HepG2 (cell line): ENCODE results near the gene CENPB. TPM values are rescaled to one million over a fixed set of nuclear protein-coding genes. Genes with fewer than 3 reads are reported as not detected.
A peak's percentile ranks its signal among the peaks of the same experiment; 100 is the strongest.

Experiments used
- AGO2 ChIP-seq: fragments of 200-400 bp; formaldehyde crosslinking; optimal IDR thresholded peaks from 2 replicates; pipeline ENCODE3; 2017; ENCODE audit warnings: mild to moderate bottlenecking, low read depth, low read length, moderate library complexity
- DZIP1 ChIP-seq: sonication (generic); formaldehyde crosslinking; IDR thresholded peaks from 2 replicates; pipeline ENCODE4 v1.5.0; 2020; ENCODE audit warnings: mild to moderate bottlenecking, missing genetic modification reagents
- E2F2 ChIP-seq: sonication (generic); formaldehyde crosslinking; IDR thresholded peaks from 2 replicates; pipeline ENCODE4 v1.4.0; 2020; ENCODE audit warnings: missing genetic modification reagents, borderline replicate concordance
- HBP1 ChIP-seq: IDR thresholded peaks from 2 replicates; pipeline ENCODE4 v1.6.1; 2016; ENCODE audit warnings: low read depth, control low read depth
- JUND ChIP-seq: sonication (generic); formaldehyde crosslinking; IDR thresholded peaks from 2 replicates; pipeline ENCODE4 v1.8.0; 2022; ENCODE audit warnings: mild to moderate bottlenecking, missing genetic modification reagents
- MYPOP ChIP-seq: sonication (generic); formaldehyde crosslinking; IDR thresholded peaks from 2 replicates; pipeline ENCODE4 v1.8.1; 2023; ENCODE audit warnings: mild to moderate bottlenecking, moderate library complexity, missing genetic modification reagents
- ZBTB4 ChIP-seq: sonication (generic); formaldehyde crosslinking; IDR thresholded peaks from 2 replicates; pipeline ENCODE4 v1.4.0; 2020; ENCODE audit warnings: missing genetic modification reagents, mild to moderate bottlenecking, borderline replicate concordance
- ZFP41 ChIP-seq: sonication (generic); formaldehyde crosslinking; IDR thresholded peaks from 2 replicates; pipeline ENCODE4 v1.4.0; 2020; ENCODE audit warnings: mild to moderate bottlenecking, missing genetic modification reagents, borderline replicate concordance
- ZFY ChIP-seq: sonication (generic); formaldehyde crosslinking; IDR thresholded peaks from 2 replicates; pipeline ENCODE4 v1.4.0; 2020; ENCODE audit warnings: missing genetic modification reagents
- ZNF180 ChIP-seq: sonication (generic); formaldehyde crosslinking; IDR thresholded peaks from 2 replicates; pipeline ENCODE4 v1.4.0; 2020; ENCODE audit warnings: low read depth, missing genetic modification reagents, borderline replicate concordance
- ZNF367 ChIP-seq: sonication (generic); formaldehyde crosslinking; IDR thresholded peaks from 2 replicates; pipeline ENCODE4 v1.4.0; 2020; ENCODE audit warnings: missing genetic modification reagents, borderline replicate concordance
- ZNF513 ChIP-seq: sonication (generic); formaldehyde crosslinking; conservative IDR thresholded peaks from 2 replicates; pipeline ENCODE4 v1.5.0; 2020; ENCODE audit warnings: missing genetic modification reagents
- ZNF556 ChIP-seq: sonication (generic); formaldehyde crosslinking; IDR thresholded peaks from 2 replicates; pipeline ENCODE4 v1.4.0; 2020; ENCODE audit warnings: mild to moderate bottlenecking, missing genetic modification reagents, borderline replicate concordance
- ZNF710 ChIP-seq: sonication (generic); formaldehyde crosslinking; IDR thresholded peaks from 2 replicates; pipeline ENCODE4 v1.5.0; 2020; ENCODE audit warnings: mild to moderate bottlenecking, missing genetic modification reagents, borderline replicate concordance
- ZSCAN21 ChIP-seq: sonication (generic); formaldehyde crosslinking; IDR thresholded peaks from 2 replicates; pipeline ENCODE4 v1.8.0; 2022; ENCODE audit warnings: mild to moderate bottlenecking, missing genetic modification reagents, moderate library complexity, borderline replicate concordance
- polyA plus RNA-seq, 8 experiments: library from polyadenylated mRNA; depleted of rRNA in 3 of 8; stranded (reverse) in 7 of 8; unstranded in 1 of 8; fragments of >200 nt; fragmentation: Illumina TruSeq in 4 of 8; extraction: Trizol in 4 of 8; gene quantifications; 2 replicates each; pipeline versions ENCODE4 v1.2.1 to v1.2.3, GENCODE V29; 2011 to 2016; ENCODE audit warnings: low read depth in 4 of 8, missing spikeins in 1 of 8, mixed read lengths in 1 of 8; ENCODE audit not compliant: insufficient read depth in 1 of 8
- total RNA-seq, 5 experiments: library from RNA; depleted of rRNA; stranded (reverse); fragments of >200 nt; fragmentation: Illumina TruSeq; extraction: Trizol; gene quantifications; 2 replicates each; pipeline ENCODE4 v1.2.3, GENCODE V29; 2016; ENCODE audit warnings: low read depth in 1 of 5

CENPB gene
- total and polyA plus RNA-seq, 2 of the 13 experiments (the other 11 are each of a cell fraction or from before 2014, with no cell fraction given), result 10.4 to 54.5 TPM

GRCh38 chr20:3748073-3748472, 38.5 kb downstream of the CENPB start (continued):
- TF ChIP-seq ZNF513 (CRISPR knock-in tag) (no peak), JUND (CRISPR knock-in tag) (no peak), MYPOP (CRISPR knock-in tag) (no peak), DZIP1 (CRISPR knock-in tag) (no peak), ZSCAN21 (CRISPR knock-in tag) (no peak), AGO2 (peak; percentile 19), ZFY (CRISPR knock-in tag) (no peak), E2F2 (CRISPR knock-in tag) (no peak), ZNF180 (no peak), ZBTB4 (CRISPR knock-in tag) (no peak), HBP1 (no peak), ZNF367 (CRISPR knock-in tag) (no peak), ZNF710 (CRISPR knock-in tag) (no peak), ZFP41 (CRISPR knock-in tag) (no peak), ZNF556 (CRISPR knock-in tag) (0 out of 2 replicates have a peak, but pooled peaks have one; percentile 5)
